ENCODE data around the gene COL4A2.
"Not testable (repeated sequence)": the region's sequence is repeated elsewhere in the genome, so short reads cannot be mapped to it uniquely, and the experiment has no call there.

- TF ChIP-seq, protein P1, sequence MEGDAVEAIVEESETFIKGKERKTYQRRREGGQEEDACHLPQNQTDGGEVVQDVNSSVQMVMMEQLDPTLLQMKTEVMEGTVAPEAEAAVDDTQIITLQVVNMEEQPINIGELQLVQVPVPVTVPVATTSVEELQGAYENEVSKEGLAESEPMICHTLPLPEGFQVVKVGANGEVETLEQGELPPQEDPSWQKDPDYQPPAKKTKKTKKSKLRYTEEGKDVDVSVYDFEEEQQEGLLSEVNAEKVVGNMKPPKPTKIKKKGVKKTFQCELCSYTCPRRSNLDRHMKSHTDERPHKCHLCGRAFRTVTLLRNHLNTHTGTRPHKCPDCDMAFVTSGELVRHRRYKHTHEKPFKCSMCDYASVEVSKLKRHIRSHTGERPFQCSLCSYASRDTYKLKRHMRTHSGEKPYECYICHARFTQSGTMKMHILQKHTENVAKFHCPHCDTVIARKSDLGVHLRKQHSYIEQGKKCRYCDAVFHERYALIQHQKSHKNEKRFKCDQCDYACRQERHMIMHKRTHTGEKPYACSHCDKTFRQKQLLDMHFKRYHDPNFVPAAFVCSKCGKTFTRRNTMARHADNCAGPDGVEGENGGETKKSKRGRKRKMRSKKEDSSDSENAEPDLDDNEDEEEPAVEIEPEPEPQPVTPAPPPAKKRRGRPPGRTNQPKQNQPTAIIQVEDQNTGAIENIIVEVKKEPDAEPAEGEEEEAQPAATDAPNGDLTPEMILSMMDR (conservative IDR thresholded peaks at IDR 0.05; ENCODE audit: low read length): not testable (repeated sequence)
- not testable (repeated sequence) for TF ChIP-seq EZH2phosphoT487 (IDR thresholded peaks at IDR 0.05; ENCODE audit: borderline replicate concordance)
Observed at GRCh38 chr13:110486880-110487279, 179.8 kb downstream of the COL4A2 start.
